Measurements from ENCODE around the gene STARD10.

GRCh38 chr11:72716290-72716689 is 77.6 kb downstream of the STARD10 start:
- no peak for TF ChIP-seq CTCF (IDR thresholded peaks at IDR 0.05 in 4 of 5, conservative IDR thresholded peaks at IDR 0.05 in 1 of 5)
- TF ChIP-seq POLR2A (IDR thresholded peaks at IDR 0.05), result no peak

Data from gastrocnemius medialis (tissue), 4 donors.